ENCODE results near the gene GLYR1. TPM values are rescaled to one million over a fixed set of nuclear protein-coding genes. Genes with fewer than 3 reads are reported as not detected.

The GLYR1 gene
- total RNA-seq, 4 donors from 2014 or later: 31.9 to 47.9 (median 45.8) TPM

GRCh38 chr16:4888428-4889135 lies 41.5 kb upstream of the GLYR1 start:
- Histone ChIP-seq H3K9me3 (no peaks in the 10 kb centered on the region), H3K36me3 (peaks cover 76 to 100% (median 77%) of the 10 kb centered on the region in 3 donors), H3K4me1 (peaks cover 0 to 15% (median 0%) of the 10 kb centered on the region in 3 donors), H3K27me3 (no peaks in the 10 kb centered on the region), H3K4me3 (no peak overlapping the region), H3K27ac (no peak overlapping the region)
- intact Hi-C loops (cut with DNase I): no loop called here
- no peak for DNase-seq
- WGBS, 2 donors: 78 to 80% methylated on average over 8 to 9 of the region's 9 CpGs
- TF ChIP-seq CTCF (IDR thresholded peaks at IDR 0.05) (no peak), POLR2A (IDR thresholded peaks at IDR 0.05) (no peak)

GRCh38 chr16:4886151-4886550 lies 39.1 kb upstream of the GLYR1 start:
- TF ChIP-seq CTCF (IDR thresholded peaks at IDR 0.05) (no peak), POLR2A (IDR thresholded peaks at IDR 0.05) (no peak)
- H3K4me3 ChIP-seq: no peak overlapping the region
- no peaks in the 10 kb centered on the region for H3K27me3 ChIP-seq
- 98% methylated on average over 5 of the region's 5 CpGs for WGBS, 2 donors
- peaks cover 0 to 13% (median 0%) of the 10 kb centered on the region in 3 donors for H3K4me1 ChIP-seq
- H3K27ac ChIP-seq: no peak overlapping the region
- no peaks in the 10 kb centered on the region for H3K9me3 ChIP-seq
- peaks cover 62 to 100% (median 70%) of the 10 kb centered on the region in 3 donors for H3K36me3 ChIP-seq
- intact Hi-C loops (cut with DNase I): no loop called here
- DNase-seq: no peak

GRCh38 chr16:4884972-4885874 lies 38.1 kb upstream of the GLYR1 start:
- no peak for TF ChIP-seq POLR2A (IDR thresholded peaks at IDR 0.05)
- no peak for TF ChIP-seq CTCF (IDR thresholded peaks at IDR 0.05)
- no peak for DNase-seq

GRCh38 chr16:4884209-4884608 lies 37.1 kb upstream of the GLYR1 start:
- 92 to 93% methylated on average over 34 of the region's 34 CpGs for WGBS, 2 donors

More at GRCh38 chr16:4884972-4885874, 38.1 kb upstream of the GLYR1 start:
- 93 to 94% methylated on average over 38 to 45 of the region's 45 CpGs for WGBS, 2 donors
- Histone ChIP-seq H3K36me3 (peaks cover 59 to 100% (median 79%) of the 10 kb centered on the region in 3 donors), H3K27me3 (no peaks in the 10 kb centered on the region), H3K4me3 (no peak overlapping the region), H3K27ac (no peak overlapping the region), H3K9me3 (no peaks in the 10 kb centered on the region), H3K4me1 (peaks cover 0 to 13% (median 0%) of the 10 kb centered on the region in 3 donors)
- intact Hi-C loops (cut with DNase I): no loop called here

More at GRCh38 chr16:4884209-4884608, 37.1 kb upstream of the GLYR1 start:
- TF ChIP-seq CTCF (IDR thresholded peaks at IDR 0.05) (no peak), POLR2A (IDR thresholded peaks at IDR 0.05) (no peak)
- DNase-seq: no peak
- H3K4me1 ChIP-seq: peaks cover 0 to 13% (median 0%) of the 10 kb centered on the region in 3 donors
- H3K27me3 ChIP-seq: no peaks in the 10 kb centered on the region
- intact Hi-C loops (cut with DNase I): no loop called here
- no peak overlapping the region for H3K27ac ChIP-seq
- no peak overlapping the region for H3K4me3 ChIP-seq
- H3K36me3 ChIP-seq: peaks cover 55 to 100% (median 72%) of the 10 kb centered on the region in 3 donors
- H3K9me3 ChIP-seq: no peaks in the 10 kb centered on the region
